ENCODE results near the gene AGBL4. TPM values are rescaled to one million over a fixed set of nuclear protein-coding genes. Genes with fewer than 3 reads are reported as not detected.

Gene AGBL4
- total RNA-seq, 6 experiments from 2014 or later = not detected

GRCh38 chr1:49523764-49524163, 500.0 kb downstream of the AGBL4 start:
- peaks cover 36% of the 10 kb centered on the region for H3K9me3 Mint-ChIP-seq
- DNase-seq = no peak
- H3K36me3 Mint-ChIP-seq (ENCODE audit: low read depth) = no peaks in the 10 kb centered on the region
- TF ChIP-seq, protein P1, sequence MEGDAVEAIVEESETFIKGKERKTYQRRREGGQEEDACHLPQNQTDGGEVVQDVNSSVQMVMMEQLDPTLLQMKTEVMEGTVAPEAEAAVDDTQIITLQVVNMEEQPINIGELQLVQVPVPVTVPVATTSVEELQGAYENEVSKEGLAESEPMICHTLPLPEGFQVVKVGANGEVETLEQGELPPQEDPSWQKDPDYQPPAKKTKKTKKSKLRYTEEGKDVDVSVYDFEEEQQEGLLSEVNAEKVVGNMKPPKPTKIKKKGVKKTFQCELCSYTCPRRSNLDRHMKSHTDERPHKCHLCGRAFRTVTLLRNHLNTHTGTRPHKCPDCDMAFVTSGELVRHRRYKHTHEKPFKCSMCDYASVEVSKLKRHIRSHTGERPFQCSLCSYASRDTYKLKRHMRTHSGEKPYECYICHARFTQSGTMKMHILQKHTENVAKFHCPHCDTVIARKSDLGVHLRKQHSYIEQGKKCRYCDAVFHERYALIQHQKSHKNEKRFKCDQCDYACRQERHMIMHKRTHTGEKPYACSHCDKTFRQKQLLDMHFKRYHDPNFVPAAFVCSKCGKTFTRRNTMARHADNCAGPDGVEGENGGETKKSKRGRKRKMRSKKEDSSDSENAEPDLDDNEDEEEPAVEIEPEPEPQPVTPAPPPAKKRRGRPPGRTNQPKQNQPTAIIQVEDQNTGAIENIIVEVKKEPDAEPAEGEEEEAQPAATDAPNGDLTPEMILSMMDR (IDR thresholded peaks at IDR 0.05) = no peak
- no peak overlapping the region for H3K4me3 Mint-ChIP-seq
- H3K27me3 Mint-ChIP-seq (ENCODE audit: insufficient read depth) = no peaks in the 10 kb centered on the region
- H3K4me1 Mint-ChIP-seq (ENCODE audit: low read depth) = no peaks in the 10 kb centered on the region
- no peak overlapping the region for H3K27ac Mint-ChIP-seq

GRCh38 chr1:49466961-49467360, 556.8 kb downstream of the AGBL4 start:
- TF ChIP-seq, protein P1 (IDR thresholded peaks at IDR 0.05) = no peak
- Mint-ChIP-seq H3K9me3 (peaks cover 22% of the 10 kb centered on the region), H3K4me3 (no peak overlapping the region), H3K27ac (no peak overlapping the region), H3K27me3 (ENCODE audit: insufficient read depth) (no peaks in the 10 kb centered on the region), H3K4me1 (ENCODE audit: low read depth) (no peaks in the 10 kb centered on the region), H3K36me3 (ENCODE audit: low read depth) (no peaks in the 10 kb centered on the region; the same call in 1 of the 2 replicates)
- DNase-seq = no peak

DNA sequence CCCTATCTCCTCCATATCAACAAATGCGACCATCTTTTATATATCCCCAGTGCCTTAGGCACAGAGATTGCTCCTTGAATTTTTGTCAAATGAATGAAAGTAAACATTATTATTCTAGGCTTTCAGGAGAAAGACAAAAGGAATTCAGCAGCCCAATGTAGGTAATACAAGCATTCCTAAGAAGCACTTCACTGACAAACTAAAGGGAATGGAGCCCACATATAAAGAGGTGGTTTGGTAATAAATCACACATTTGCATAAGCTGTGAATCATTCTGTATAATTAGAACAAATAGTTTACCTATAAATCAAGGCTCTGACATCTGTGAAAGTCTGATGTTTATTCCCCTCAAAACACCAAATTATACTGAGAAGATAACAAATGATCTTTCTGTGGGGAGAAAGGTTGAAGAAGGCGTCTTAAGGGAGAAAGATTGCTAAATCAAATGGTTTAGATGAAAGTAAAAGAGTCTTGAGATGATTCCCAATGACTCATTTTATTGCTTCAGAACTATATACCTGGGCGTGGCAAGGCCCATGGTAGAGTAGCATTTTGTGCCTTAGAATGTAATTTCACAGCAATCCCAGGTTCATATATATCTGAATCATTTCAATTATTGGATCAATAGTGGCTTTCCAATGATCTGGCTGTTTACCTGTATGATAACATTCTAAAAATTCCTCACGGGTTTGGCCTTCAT, 558.1 kb downstream of the AGBL4 start:
- Mint-ChIP-seq H3K27ac (no peak overlapping the region), H3K9me3 (peaks cover 20% of the 10 kb centered on the region), H3K4me1 (ENCODE audit: low read depth) (no peaks in the 10 kb centered on the region), H3K4me3 (no peak overlapping the region), H3K27me3 (ENCODE audit: insufficient read depth) (no peaks in the 10 kb centered on the region), H3K36me3 (ENCODE audit: low read depth) (no peaks in the 10 kb centered on the region; the same call in 1 of the 2 replicates)
- no peak for DNase-seq
- TF ChIP-seq, protein P1 (IDR thresholded peaks at IDR 0.05) = no peak

GRCh38 chr1:49448200-49448599, 575.6 kb downstream of the AGBL4 start:
- Mint-ChIP-seq H3K4me3 (no peak overlapping the region), H3K27ac (no peak overlapping the region), H3K9me3 (peaks cover 79% of the 10 kb centered on the region), H3K36me3 (ENCODE audit: low read depth) (no peaks in the 10 kb centered on the region), H3K4me1 (ENCODE audit: low read depth) (no peaks in the 10 kb centered on the region), H3K27me3 (ENCODE audit: insufficient read depth) (no peaks in the 10 kb centered on the region)
- DNase-seq = no peak
- TF ChIP-seq, protein P1 (IDR thresholded peaks at IDR 0.05) = no peak

GRCh38 chr1:49436865-49437264, 586.9 kb downstream of the AGBL4 start:
- Mint-ChIP-seq H3K27me3 (ENCODE audit: insufficient read depth) (no peaks in the 10 kb centered on the region; the same call in 1 of the 2 replicates), H3K36me3 (ENCODE audit: low read depth) (no peaks in the 10 kb centered on the region), H3K27ac (no peak overlapping the region), H3K9me3 (peaks cover 48% of the 10 kb centered on the region), H3K4me1 (ENCODE audit: low read depth) (no peaks in the 10 kb centered on the region), H3K4me3 (no peak overlapping the region)
- no peak for DNase-seq
- TF ChIP-seq, protein P1 (IDR thresholded peaks at IDR 0.05) = no peak
